Adrenal gland (tissue), 5 donors: ENCODE results near the gene TSFM.

Experiments
- CTCF ChIP-seq, 6 experiments: fragments of 450-650 bp in 4 of 6; fragments of 200-600 bp in 2 of 6; sonication (generic) in 1 of 6; IDR thresholded peaks; 1 replicate in 5 of 6; 2 replicates in 1 of 6; pipeline versions ENCODE4 v1.5.1 to v1.8.0; 2016 to 2021; ENCODE audit warnings: antibody characterized with exemption in 6 of 6, mild to moderate bottlenecking in 2 of 6, moderate library complexity in 1 of 6
- POLR2A ChIP-seq, 2 donors: fragments of 450-650 bp; IDR thresholded peaks; one replicate each; pipeline ENCODE4 v1.6.1; 2017; ENCODE audit warnings: antibody characterized with exemption in 2 of 2, mild to moderate bottlenecking in 2 of 2, moderate library complexity in 1 of 2
- donor health status: DM: no; HTN: no; CAD: no.

GRCh38 chr12:57835366-57836288 lies 53.0 kb downstream of the TSFM start:
- TF ChIP-seq CTCF (IDR thresholded peaks at IDR 0.05) = no peak
- TF ChIP-seq POLR2A (IDR thresholded peaks at IDR 0.05) = no peak
